Thyroid gland (tissue), 4 donors: ENCODE data around the gene TBC1D16.

Experiments used
- POLR2A ChIP-seq, 2 donors: fragments of 450-650 bp; IDR thresholded peaks; one replicate each; pipeline ENCODE4 v1.6.1; 2017; ENCODE audit warnings: antibody characterized with exemption in 2 of 2, mild to moderate bottlenecking in 2 of 2, moderate library complexity in 1 of 2
- TF ChIP-seq, protein P1 (sequence below), 6 experiments: fragments of 200-600 bp in 3 of 6; fragments of 450-650 bp in 3 of 6; sonication (generic) in 3 of 6; IDR thresholded peaks; one replicate each; pipeline ENCODE4 v1.5.1; 2016 to 2019; ENCODE audit warnings: antibody characterized with exemption in 6 of 6, mild to moderate bottlenecking in 2 of 6, inconsistent platforms in 1 of 6, moderate library complexity in 1 of 6

DNA sequence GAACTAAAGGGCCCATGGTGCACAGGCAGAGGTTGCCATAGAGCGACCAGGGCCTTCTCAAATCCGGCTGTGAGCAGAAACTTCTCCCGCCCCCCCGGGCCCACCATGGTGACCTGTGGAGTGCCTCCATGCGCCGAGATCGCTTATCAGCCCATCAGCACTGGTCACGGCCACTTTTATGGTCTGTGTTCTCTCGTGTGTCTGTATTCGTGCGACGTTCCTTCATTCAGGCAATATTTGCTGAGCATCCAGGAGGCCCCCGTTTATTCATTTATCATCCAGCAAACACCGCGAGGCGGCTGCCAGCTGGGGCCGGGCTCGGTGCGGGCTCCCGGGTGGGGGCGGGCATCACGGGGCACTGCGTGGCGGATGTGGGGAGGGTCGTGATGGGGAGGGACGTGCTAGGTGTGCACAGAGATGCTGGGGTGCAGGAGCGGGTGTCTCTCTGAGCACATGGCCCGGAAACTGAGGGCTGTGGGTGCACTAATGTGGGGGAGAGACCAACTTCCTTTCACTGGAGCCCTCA, 108.5 kb downstream of the TBC1D16 start:
- TF ChIP-seq, protein P1, sequence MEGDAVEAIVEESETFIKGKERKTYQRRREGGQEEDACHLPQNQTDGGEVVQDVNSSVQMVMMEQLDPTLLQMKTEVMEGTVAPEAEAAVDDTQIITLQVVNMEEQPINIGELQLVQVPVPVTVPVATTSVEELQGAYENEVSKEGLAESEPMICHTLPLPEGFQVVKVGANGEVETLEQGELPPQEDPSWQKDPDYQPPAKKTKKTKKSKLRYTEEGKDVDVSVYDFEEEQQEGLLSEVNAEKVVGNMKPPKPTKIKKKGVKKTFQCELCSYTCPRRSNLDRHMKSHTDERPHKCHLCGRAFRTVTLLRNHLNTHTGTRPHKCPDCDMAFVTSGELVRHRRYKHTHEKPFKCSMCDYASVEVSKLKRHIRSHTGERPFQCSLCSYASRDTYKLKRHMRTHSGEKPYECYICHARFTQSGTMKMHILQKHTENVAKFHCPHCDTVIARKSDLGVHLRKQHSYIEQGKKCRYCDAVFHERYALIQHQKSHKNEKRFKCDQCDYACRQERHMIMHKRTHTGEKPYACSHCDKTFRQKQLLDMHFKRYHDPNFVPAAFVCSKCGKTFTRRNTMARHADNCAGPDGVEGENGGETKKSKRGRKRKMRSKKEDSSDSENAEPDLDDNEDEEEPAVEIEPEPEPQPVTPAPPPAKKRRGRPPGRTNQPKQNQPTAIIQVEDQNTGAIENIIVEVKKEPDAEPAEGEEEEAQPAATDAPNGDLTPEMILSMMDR (IDR thresholded peaks at IDR 0.05): no peak
- TF ChIP-seq POLR2A (IDR thresholded peaks at IDR 0.05): no peak
